Measurements from ENCODE around the gene MANEAL.

MANEAL gene

GRCh38 chr1:37844536-37844935 is 50.9 kb downstream of the MANEAL start:
- H3K4me3 ChIP-seq (ENCODE audit: low read depth, low read length), result no peak overlapping the region
- DNase-seq (ENCODE audit: low read depth, low spot score), result no peak
- TF ChIP-seq, protein P1, sequence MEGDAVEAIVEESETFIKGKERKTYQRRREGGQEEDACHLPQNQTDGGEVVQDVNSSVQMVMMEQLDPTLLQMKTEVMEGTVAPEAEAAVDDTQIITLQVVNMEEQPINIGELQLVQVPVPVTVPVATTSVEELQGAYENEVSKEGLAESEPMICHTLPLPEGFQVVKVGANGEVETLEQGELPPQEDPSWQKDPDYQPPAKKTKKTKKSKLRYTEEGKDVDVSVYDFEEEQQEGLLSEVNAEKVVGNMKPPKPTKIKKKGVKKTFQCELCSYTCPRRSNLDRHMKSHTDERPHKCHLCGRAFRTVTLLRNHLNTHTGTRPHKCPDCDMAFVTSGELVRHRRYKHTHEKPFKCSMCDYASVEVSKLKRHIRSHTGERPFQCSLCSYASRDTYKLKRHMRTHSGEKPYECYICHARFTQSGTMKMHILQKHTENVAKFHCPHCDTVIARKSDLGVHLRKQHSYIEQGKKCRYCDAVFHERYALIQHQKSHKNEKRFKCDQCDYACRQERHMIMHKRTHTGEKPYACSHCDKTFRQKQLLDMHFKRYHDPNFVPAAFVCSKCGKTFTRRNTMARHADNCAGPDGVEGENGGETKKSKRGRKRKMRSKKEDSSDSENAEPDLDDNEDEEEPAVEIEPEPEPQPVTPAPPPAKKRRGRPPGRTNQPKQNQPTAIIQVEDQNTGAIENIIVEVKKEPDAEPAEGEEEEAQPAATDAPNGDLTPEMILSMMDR (IDR thresholded peaks at IDR 0.05; ENCODE audit: insufficient read depth, low read length, missing control alignments), result no peak
- POLR2A ChIA-PET, result no interaction called here
- CTCF ChIA-PET, result interaction anchor here (1.2 to 5.7 kb wide), 2 partner anchors 13 to 15 kb away, joined by 3 to 39 read pairs; partner anchors contain the start of gene MTF1

- CTCF ChIA-PET, result interaction anchor here (1.2 to 5.7 kb wide), 2 partner anchors 14 to 15 kb away, joined by 3 to 39 read pairs; partner anchors contain the start of gene MTF1
Measured at GRCh38 chr1:37845049-37845646, 51.5 kb downstream of the MANEAL start.

DNA sequence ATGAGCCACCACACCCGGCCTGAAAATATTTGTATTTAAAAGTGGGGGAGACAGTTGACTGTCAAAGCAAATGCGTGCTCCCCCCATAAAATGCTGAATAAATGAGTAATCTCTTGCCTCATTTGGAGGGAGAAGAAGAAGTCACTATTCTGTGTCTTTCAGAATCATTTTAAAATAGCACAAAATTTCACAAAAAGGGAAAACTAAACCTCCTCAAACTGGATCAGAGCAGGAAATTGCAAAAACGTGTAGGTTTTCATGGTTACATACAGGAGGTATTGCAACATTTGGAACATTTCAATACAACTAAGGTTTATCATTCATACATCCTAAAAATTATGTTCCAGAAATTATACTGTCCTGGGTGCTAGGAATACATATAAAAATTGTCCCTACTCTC is 52.1 kb downstream of the MANEAL start:
- DNase-seq (ENCODE audit: low read depth, low spot score), result no peak
- H3K4me3 ChIP-seq (ENCODE audit: low read depth, low read length), result no peak overlapping the region
- ChIA-PET POLR2A (no interaction called here), CTCF (interaction anchor here (0.6 to 5.7 kb wide), 5 partner anchors 12 to 1761 kb away, joined by 3 to 39 read pairs (median 3); partner anchors contain the start of gene MTF1)
- TF ChIP-seq, protein P1 (IDR thresholded peaks at IDR 0.05; ENCODE audit: insufficient read depth, low read length, missing control alignments), result no peak

More at GRCh38 chr1:37845049-37845646, 51.5 kb downstream of the MANEAL start:
- no peak overlapping the region for H3K4me3 ChIP-seq (ENCODE audit: low read depth, low read length)
- no peak for DNase-seq (ENCODE audit: low read depth, low spot score)
- POLR2A ChIA-PET, result no interaction called here
- TF ChIP-seq, protein P1 (IDR thresholded peaks at IDR 0.05; ENCODE audit: insufficient read depth, low read length, missing control alignments), result no peak

DNA sequence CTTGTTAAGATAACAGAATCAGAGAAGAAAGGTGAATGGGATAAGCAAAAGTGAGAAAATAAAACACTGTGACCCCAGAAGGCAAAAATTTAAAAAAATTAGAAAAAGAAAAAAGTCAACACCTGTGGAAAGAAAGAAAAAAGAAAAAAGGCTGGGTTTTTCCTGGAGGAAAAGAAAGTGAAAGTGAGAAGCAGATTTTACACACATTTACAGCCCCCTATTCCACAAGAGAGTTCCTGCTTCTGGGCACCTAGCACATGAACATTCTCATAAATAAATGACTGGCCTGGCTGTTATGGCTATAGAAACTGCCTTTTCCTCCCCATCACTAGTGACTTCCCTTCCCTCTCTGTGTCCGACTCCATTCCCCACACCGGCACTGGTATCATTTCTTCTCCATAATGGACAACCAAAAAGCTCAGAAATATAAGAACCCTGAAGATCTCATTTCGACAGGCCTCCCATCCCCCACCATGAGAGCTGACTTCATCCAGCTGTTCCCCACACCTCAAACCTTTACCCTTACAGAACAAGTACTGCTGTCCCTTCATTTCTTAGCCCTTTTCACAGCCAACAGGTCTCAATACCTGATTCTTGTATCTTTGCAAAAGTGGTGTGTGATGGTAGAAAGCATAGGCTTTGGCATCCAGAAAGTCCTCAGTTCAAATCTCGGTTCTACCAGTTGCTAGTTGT is 53.1 kb downstream of the MANEAL start:
- ChIA-PET CTCF (interaction anchor here (0.8 to 3.0 kb wide), 3 partner anchors 13 to 392 kb away, joined by 3 to 31 read pairs (median 3); partner anchors contain the start of gene MTF1), POLR2A (no interaction called here)
- no peak overlapping the region for H3K4me3 ChIP-seq (ENCODE audit: low read depth, low read length)
- no peak for DNase-seq (ENCODE audit: low read depth, low spot score)
- TF ChIP-seq, protein P1 (IDR thresholded peaks at IDR 0.05; ENCODE audit: insufficient read depth, low read length, missing control alignments), result no peak

DNA sequence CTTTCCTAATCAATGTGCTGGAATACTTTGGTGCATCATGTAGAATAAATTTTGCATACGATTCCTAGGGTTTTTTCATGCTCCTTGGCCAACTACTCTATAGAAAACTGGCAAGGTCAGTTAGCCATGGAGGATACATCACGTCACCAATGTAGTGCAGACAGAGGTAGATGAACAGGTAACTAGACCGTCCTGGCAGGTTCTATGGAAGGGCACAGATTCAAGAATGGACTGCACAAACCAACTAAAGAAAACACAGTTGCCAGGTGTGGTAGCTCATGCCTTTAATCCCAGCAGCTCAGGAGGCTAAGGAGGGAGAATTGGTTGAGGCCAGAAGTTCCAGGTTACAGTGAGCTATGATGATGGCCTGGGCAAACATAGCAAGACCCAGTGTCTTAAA is 55.8 kb downstream of the MANEAL start:
- no peak overlapping the region for H3K4me3 ChIP-seq (ENCODE audit: low read depth, low read length)
- TF ChIP-seq, protein P1 (IDR thresholded peaks at IDR 0.05; ENCODE audit: insufficient read depth, low read length, missing control alignments), result no peak
- ChIA-PET CTCF (interaction anchor here (0.9 to 3.3 kb wide), 2 partner anchors 10 to 15 kb away, joined by 3 to 59 read pairs; partner anchors contain the start of gene MTF1), POLR2A (no interaction called here)
- DNase-seq (ENCODE audit: low read depth, low spot score), result no peak

DNA sequence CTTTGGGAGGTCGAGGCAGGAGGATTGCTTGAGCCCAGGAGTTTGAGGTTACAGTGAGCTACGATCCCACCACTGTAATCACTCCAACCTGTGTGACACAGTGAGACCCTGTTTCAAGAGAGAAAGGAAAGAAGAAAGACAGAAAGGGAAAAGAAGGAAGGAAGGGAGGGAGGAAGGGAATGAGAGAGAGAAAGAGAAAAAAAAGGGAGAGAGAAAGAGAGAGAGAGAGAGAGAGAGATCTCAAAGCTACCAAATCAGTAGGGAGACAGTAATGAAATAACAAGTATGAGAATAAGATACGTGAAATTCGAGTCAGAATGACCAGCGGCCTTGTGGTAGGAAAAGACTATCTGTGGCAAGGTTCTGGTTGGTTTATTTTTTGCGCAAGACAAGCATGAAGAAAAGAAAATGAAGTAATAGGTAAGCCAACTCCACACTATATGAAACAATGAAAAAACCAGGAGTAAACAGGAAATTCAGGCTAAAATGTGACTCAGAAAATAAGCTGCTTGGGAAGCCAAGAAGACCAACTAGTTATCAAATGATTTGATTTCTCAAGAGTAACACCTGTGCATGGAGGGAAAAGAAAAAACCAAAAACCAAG is 56.8 kb downstream of the MANEAL start:
- H3K4me3 ChIP-seq (ENCODE audit: low read depth, low read length), result no peak overlapping the region
- no peak for DNase-seq (ENCODE audit: low read depth, low spot score)
- ChIA-PET CTCF (interaction anchor here (0.9 to 3.3 kb wide), 2 partner anchors 9 to 16 kb away, joined by 3 to 59 read pairs; partner anchors contain the start of gene MTF1), POLR2A (interaction anchor here (1.9 kb wide), 1 partner anchor 9 kb away, joined by 10 read pairs; the partner anchor contains the start of gene MTF1)
- TF ChIP-seq, protein P1 (IDR thresholded peaks at IDR 0.05; ENCODE audit: insufficient read depth, low read length, missing control alignments), result no peak

All from AG04449 (cell line).